Measurements from ENCODE around the gene PLCZ1. TPM values are rescaled to one million over a fixed set of nuclear protein-coding genes. Genes with fewer than 3 reads are reported as not detected.

PLCZ1 gene
- total and polyA plus RNA-seq, 12 donors: not detected

DNA sequence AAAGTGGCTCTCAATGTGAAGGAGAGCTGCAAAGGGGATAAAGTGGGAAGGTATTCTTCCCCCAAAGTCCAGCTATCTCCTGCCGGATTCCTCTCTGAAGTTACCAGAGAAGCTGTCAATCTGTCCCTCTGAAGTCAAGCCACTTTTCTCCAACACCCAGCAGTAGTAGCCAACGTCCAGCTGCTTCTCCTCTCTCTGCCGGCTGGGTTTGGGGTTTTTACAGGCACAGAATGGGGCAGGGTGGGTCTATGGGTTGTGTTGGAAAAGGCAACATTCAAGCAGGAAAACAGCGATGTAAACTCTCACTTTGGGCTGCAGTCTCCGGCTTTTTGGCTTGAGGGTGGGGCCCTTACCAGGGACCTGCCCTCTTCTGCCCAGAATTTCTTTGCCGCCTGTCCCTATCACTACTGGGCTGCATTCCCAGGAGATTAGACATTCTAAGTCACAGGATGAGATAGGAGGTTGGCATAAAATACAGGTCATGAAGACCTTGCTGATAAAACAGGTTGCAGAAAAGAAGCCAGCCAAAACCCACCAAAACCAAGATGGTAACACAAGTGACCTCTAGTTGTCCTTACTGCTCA is 16.4 kb upstream of the PLCZ1 start:
- no peaks in the 10 kb centered on the region for H3K36me3 ChIP-seq (replicated peaks in 1 of 2)
- H3K4me1 ChIP-seq (replicated peaks in 1 of 2): peaks cover 11 to 28% of the 10 kb centered on the region in 2 donors
- H3K27ac ChIP-seq: peak overlapping the region in 3 of 5 donors; percentile 42 to 74 (median 58)
- DNase-seq: peak; percentile 42 to 77 (median 69)
- H3K9me3 ChIP-seq (replicated peaks in 1 of 3): no peaks in the 10 kb centered on the region
- H3K4me3 ChIP-seq: peak overlapping the region in 1 of 4 donors; percentile 34
- no peaks in the 10 kb centered on the region for H3K27me3 ChIP-seq
- TF ChIP-seq, protein P1, sequence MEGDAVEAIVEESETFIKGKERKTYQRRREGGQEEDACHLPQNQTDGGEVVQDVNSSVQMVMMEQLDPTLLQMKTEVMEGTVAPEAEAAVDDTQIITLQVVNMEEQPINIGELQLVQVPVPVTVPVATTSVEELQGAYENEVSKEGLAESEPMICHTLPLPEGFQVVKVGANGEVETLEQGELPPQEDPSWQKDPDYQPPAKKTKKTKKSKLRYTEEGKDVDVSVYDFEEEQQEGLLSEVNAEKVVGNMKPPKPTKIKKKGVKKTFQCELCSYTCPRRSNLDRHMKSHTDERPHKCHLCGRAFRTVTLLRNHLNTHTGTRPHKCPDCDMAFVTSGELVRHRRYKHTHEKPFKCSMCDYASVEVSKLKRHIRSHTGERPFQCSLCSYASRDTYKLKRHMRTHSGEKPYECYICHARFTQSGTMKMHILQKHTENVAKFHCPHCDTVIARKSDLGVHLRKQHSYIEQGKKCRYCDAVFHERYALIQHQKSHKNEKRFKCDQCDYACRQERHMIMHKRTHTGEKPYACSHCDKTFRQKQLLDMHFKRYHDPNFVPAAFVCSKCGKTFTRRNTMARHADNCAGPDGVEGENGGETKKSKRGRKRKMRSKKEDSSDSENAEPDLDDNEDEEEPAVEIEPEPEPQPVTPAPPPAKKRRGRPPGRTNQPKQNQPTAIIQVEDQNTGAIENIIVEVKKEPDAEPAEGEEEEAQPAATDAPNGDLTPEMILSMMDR (IDR thresholded peaks at IDR 0.05): no peak
- peak in 1 of 2 donors; percentile 19 for TF ChIP-seq POLR2A (IDR thresholded peaks at IDR 0.05)
- intact Hi-C loops (cut with DNase I): no loop called here
- WGBS, 4 donors: 45 to 60% (median 47%) methylated on average over 5 to 6 of the region's 6 CpGs

DNA sequence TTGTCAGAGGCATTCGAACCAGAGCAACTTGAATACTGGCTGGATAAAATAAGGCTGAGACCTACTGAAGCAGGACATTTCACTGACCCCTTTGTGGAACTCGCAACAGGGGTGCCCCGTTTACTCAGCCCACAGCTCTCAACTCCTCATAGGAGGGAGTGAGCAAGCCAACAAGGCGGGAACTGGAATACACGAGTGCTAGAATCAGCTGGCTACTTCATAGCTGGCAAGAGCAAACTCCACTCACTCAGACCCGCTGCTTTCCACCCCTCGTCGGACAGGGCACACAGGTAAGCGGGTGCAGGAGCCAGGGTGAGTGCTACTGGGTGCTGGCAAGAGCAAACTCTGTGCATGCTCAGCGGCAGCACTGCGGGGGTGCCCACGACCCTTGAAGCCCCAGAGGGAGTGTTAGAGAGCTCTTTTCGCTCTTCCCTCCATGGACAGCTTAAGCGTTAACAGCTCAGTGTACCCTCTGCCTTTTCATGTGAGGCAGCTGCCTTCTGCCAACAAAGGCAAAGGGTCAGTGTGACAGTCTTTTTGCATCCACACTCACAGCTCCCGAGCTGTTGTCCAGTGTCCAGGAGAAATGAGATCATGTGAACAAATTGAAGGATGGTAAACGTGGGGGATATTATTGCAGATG is 15.8 kb upstream of the PLCZ1 start:
- peak in 4 of 7 donors; percentile 25 to 34 (median 30) for DNase-seq

DNA sequence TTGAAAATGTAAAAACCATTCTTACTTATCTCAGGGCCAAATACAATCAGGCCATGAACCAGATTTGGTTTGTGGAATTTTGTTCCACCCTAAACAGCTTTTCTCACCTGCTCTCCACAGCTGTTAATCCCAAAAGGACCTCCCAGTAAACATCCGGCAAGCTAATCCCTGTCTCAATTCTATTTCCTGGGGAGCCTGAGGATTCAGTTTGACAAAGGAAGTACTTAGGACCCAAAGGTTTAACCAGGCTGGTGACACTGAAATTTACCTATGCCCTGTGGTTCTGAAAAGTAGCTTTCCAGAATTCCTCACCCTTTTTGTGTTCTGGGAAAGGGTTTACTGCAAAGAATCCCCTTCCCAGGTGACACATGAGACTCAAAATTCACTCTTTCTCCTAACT is 15.1 kb upstream of the PLCZ1 start:
- peak overlapping the region in 3 of 5 donors; percentile 42 to 74 (median 58) for H3K27ac ChIP-seq
- H3K4me3 ChIP-seq: no peak overlapping the region
- peaks cover 19 to 32% of the 10 kb centered on the region in 2 donors for H3K4me1 ChIP-seq (replicated peaks in 1 of 2)
- no peaks in the 10 kb centered on the region for H3K9me3 ChIP-seq (replicated peaks in 1 of 3)
- intact Hi-C loops (cut with DNase I): no loop called here
- no peaks in the 10 kb centered on the region for H3K27me3 ChIP-seq
- no peak for DNase-seq
- H3K36me3 ChIP-seq (replicated peaks in 1 of 2): no peaks in the 10 kb centered on the region
- no peak for TF ChIP-seq POLR2A (IDR thresholded peaks at IDR 0.05)
- TF ChIP-seq, protein P1 (IDR thresholded peaks at IDR 0.05): no peak
- WGBS, 4 donors: 79 to 86% (median 82%) methylated on average over 1 of the region's 1 CpG

More for the DNA sequence above, 15.8 kb upstream of the PLCZ1 start:
- Histone ChIP-seq H3K27ac (peak overlapping the region in 3 of 5 donors; percentile 42 to 74 (median 58)), H3K36me3 (replicated peaks in 1 of 2) (no peaks in the 10 kb centered on the region), H3K4me1 (replicated peaks in 1 of 2) (peaks cover 13 to 28% of the 10 kb centered on the region in 2 donors), H3K27me3 (no peaks in the 10 kb centered on the region), H3K9me3 (replicated peaks in 1 of 3) (no peaks in the 10 kb centered on the region), H3K4me3 (peak overlapping the region in 1 of 4 donors; percentile 34)
- no peak for TF ChIP-seq POLR2A (IDR thresholded peaks at IDR 0.05)
- TF ChIP-seq, protein P1 (IDR thresholded peaks at IDR 0.05): no peak
- intact Hi-C loops (cut with DNase I): no loop called here
- 47 to 72% (median 70%) methylated on average over 7 to 16 of the region's 16 CpGs for whole genome bisulfite sequencing, 4 donors

DNA sequence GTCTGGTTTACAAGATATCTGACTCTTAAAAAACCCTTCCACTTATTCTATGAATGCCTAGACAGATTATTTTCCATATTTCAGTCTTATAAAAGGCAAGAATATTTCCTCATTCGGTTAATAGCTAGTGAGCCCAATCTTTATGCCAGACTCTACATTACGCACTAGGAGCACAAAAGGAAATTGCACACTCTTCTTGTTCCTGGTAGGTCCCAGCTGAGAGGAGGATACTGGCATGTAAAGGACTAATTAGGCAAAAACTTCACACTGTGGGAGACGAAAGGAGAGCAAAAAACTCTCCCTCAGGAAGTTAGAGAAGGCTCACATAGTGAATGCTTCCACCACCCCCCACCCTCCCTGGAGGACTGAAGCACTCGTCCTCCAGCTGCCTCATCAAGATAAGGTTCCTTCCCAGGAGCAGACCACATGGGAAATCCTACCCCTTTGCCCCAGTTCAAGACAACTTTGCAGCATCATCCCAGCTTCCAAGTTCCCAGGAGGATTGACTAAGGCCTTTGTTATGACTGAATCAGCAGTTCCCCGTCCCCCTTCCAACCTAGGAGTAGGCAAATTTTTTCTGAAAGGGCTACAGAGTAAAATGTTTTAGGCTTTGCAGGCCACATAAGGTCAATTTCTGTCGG is 14.6 kb upstream of the PLCZ1 start:
- Histone ChIP-seq H3K4me3 (no peak overlapping the region), H3K27me3 (no peaks in the 10 kb centered on the region), H3K4me1 (replicated peaks in 1 of 2) (peaks cover 19 to 37% of the 10 kb centered on the region in 2 donors), H3K36me3 (replicated peaks in 1 of 2) (no peaks in the 10 kb centered on the region), H3K9me3 (replicated peaks in 1 of 3) (no peaks in the 10 kb centered on the region), H3K27ac (peak overlapping the region in 1 of 5 donors; percentile 74)
- intact Hi-C loops (cut with DNase I): no loop called here
- peak in 6 of 7 donors; percentile 17 to 57 (median 36) for DNase-seq
- WGBS, 4 donors: 40 to 57% (median 49%) methylated on average over 6 of the region's 6 CpGs
- TF ChIP-seq, protein P1 (IDR thresholded peaks at IDR 0.05): no peak
- TF ChIP-seq POLR2A (IDR thresholded peaks at IDR 0.05): no peak

Data from adrenal gland (tissue), 12 donors.